PC-9 (cell line): ENCODE results near the gene MUS81. TPM values are rescaled to one million over a fixed set of nuclear protein-coding genes. Genes with fewer than 3 reads are reported as not detected.

ENCODE experiments used
- Bru-seq: library from RNA; stranded (reverse); fragments of 400-500 nt; gene quantifications from one replicate; lab custom pipeline; 2021; lab: Mats Ljungman, UMichigan
- BruChase-seq, 2 experiments: library from RNA; stranded (reverse); fragments of 400-500 nt; gene quantifications; one replicate each; lab custom pipeline; 2021; lab: Mats Ljungman, UMichigan
- BruUV-seq: library from RNA; stranded (reverse); fragments of 400-500 nt; replicated peaks from 2 replicates; lab custom pipeline; 2021; lab: Mats Ljungman, UMichigan
- CTCF ChIA-PET: fragments of 300-600 bp; sonication (Branson Sonifier 250); formaldehyde crosslinking; loops from one replicate; lab custom pipeline; 2022; ENCODE audit warnings: antibody characterized with exemption; lab: Charles Lee
- POLR2A ChIA-PET: fragments of 300-600 bp; sonication (Branson Sonifier 250); formaldehyde crosslinking; loops from one replicate; lab custom pipeline; 2022; ENCODE audit warnings: antibody characterized with exemption; ENCODE audit not compliant: unreplicated experiment; lab: Charles Lee
- DNase-seq, 2 experiments: peaks; one replicate each; pipeline versions ENCODE4 v3.0.0 to v3.0.0-alpha.2; 2015 to 2022; ENCODE audit warnings: mixed read lengths in 1 of 2
- H2AFZ ChIP-seq: fragments of 200-600 bp; sonication (generic); 2 replicates; pipeline ENCODE4 v1.8.1; 2017; ENCODE audit warnings: antibody characterized with exemption
- H3F3A ChIP-seq: fragments of 200-600 bp; sonication (generic); 2 replicates; pipeline ENCODE4 v1.8.1; 2017; ENCODE audit warnings: antibody characterized with exemption, mild to moderate bottlenecking, low read depth; ENCODE audit not compliant: insufficient read depth
- H3K27ac ChIP-seq: fragments of 200-600 bp; sonication (generic); 2 replicates; pipeline ENCODE4 v1.6.1; 2016; ENCODE audit warnings: mixed run types
- H3K27me3 ChIP-seq: fragments of 200-600 bp; sonication (generic); 2 replicates; pipeline ENCODE4 v1.6.1; 2016; ENCODE audit warnings: low read depth, mixed run types; ENCODE audit not compliant: insufficient read depth
- H3K36me3 ChIP-seq: fragments of 200-600 bp; sonication (generic); 2 replicates; pipeline ENCODE4 v1.6.1; 2016; ENCODE audit warnings: low read depth, mixed run types
- H3K4me1 ChIP-seq: fragments of 200-600 bp; sonication (generic); replicated peaks from 2 replicates; pipeline ENCODE4 v1.6.1; 2016; ENCODE audit warnings: mixed run types; ENCODE audit not compliant: insufficient read depth
- H3K4me2 ChIP-seq: fragments of 200-600 bp; sonication (generic); 2 replicates; pipeline ENCODE4 v1.6.1; 2017; ENCODE audit warnings: mixed run types
- H3K4me3 ChIP-seq: fragments of 200-600 bp; sonication (generic); 2 replicates; pipeline ENCODE4 v1.6.1; 2016; ENCODE audit warnings: mixed run types
- H3K79me2 ChIP-seq: fragments of 200-600 bp; sonication (generic); 2 replicates; pipeline ENCODE4 v1.6.1; 2017; ENCODE audit warnings: low read depth, mixed run types
- H3K9me2 ChIP-seq: fragments of 200-600 bp; sonication (generic); 2 replicates; pipeline ENCODE4 v1.8.1; 2017; ENCODE audit warnings: mild to moderate bottlenecking; ENCODE audit not compliant: insufficient read depth
- H3K9me3 ChIP-seq: fragments of 200-600 bp; sonication (generic); 2 replicates; pipeline ENCODE4 v1.8.1; 2016; ENCODE audit warnings: low read depth; ENCODE audit not compliant: insufficient read depth
- H4K20me1 ChIP-seq: fragments of 200-600 bp; sonication (generic); 2 replicates; pipeline ENCODE4 v1.8.1; 2017; ENCODE audit not compliant: insufficient read depth
- CTCF ChIP-seq: fragments of 200-600 bp; sonication (generic); conservative IDR thresholded peaks from 2 replicates; pipeline ENCODE4 v1.6.1; 2017; ENCODE audit warnings: mixed run types, antibody characterized with exemption, mild to moderate bottlenecking, moderate library complexity
- EZH2 ChIP-seq: fragments of 200-600 bp; sonication (generic); IDR thresholded peaks from 2 replicates; pipeline ENCODE4 v1.8.0; 2017; ENCODE audit warnings: antibody characterized with exemption, low read depth
- intact Hi-C: fragments of 100-400 bp; cut with micrococcal nuclease; formaldehyde crosslinking; loops from one replicate; pipeline ENCODE4 v1.10.0; 2022; ENCODE audit not compliant: unreplicated experiment
- long read RNA-seq: library from polyadenylated mRNA; stranded (forward); transcript quantifications from one replicate; pipeline ENCODE4 v2.0.0, GENCODE V29; 2022
- total RNA-seq: library from RNA; stranded (reverse); gene quantifications from 2 replicates; pipeline ENCODE4 v1.2.3, GENCODE V29; 2021

MUS81 gene
- total RNA-seq (62.7 and 64.2 TPM in 2 replicates), Bru-seq, nascent RNA (percentile 72 among the genes with signal in this experiment), BruChase-seq, experiment 1, labeled RNA remaining after a 2-hour chase (percentile 79 among the genes with signal in this experiment), BruChase-seq, experiment 2, labeled RNA remaining after a 6-hour chase (percentile 85 among the genes with signal in this experiment)
- long read RNA-seq, transcript MUS81-201 (16 exons, 2,392 nt): major isoform, 33 of 76 reads
- long read RNA-seq, partial matches to known transcripts: 5 of 76 reads
- long read RNA-seq, other reads (novel, unspliced or antisense): 38 of 76 reads

GRCh38 chr11:65860278-65861164 is at the start of gene MUS81:
Gene MUS81 (plus strand): TSS chr11:65860433. CDS start chr11:65860754, 321 bp downstream.
- Histone ChIP-seq H3K79me2 (peaks cover 48% of the 10 kb centered on the region), H4K20me1 (peaks cover 20% of the 10 kb centered on the region), H3K9me2 (no peaks in the 10 kb centered on the region), H2AFZ (peak within 1 kb of the TSS; percentile 92), H3K4me3 (peak within 1 kb of the TSS; percentile 96), H3F3A (peaks cover 38% of the 10 kb centered on the region), H3K27ac (peak within 1 kb of the TSS; percentile 79), H3K36me3 (peaks cover 36% of the 10 kb centered on the region), H3K4me1 (peaks cover 21% of the 10 kb centered on the region), H3K4me2 (peak within 1 kb of the TSS; percentile 88), H3K27me3 (no peaks in the 10 kb centered on the region), H3K9me3 (no peaks in the 10 kb centered on the region)
- intact Hi-C loops: no loop called here
- no TSS peak for BruUV-seq
- ChIA-PET CTCF (interaction anchor here (0.6 to 2.4 kb wide), 9 partner anchors 12 to 149 kb away, joined by 3 to 24 read pairs (median 4); partner anchors contain the start of genes BANF1, CCDC85B, FIBP and KAT5), POLR2A (interaction anchor here (0.5 to 1.9 kb wide), 11 partner anchors 11 to 353 kb away, joined by 3 to 29 read pairs (median 6); partner anchors contain the start of genes CCDC85B and FIBP)
- TF ChIP-seq EZH2 (no peak), CTCF (peak; percentile 99)
- peak; percentile 95 to 99 for DNase-seq

DNA sequence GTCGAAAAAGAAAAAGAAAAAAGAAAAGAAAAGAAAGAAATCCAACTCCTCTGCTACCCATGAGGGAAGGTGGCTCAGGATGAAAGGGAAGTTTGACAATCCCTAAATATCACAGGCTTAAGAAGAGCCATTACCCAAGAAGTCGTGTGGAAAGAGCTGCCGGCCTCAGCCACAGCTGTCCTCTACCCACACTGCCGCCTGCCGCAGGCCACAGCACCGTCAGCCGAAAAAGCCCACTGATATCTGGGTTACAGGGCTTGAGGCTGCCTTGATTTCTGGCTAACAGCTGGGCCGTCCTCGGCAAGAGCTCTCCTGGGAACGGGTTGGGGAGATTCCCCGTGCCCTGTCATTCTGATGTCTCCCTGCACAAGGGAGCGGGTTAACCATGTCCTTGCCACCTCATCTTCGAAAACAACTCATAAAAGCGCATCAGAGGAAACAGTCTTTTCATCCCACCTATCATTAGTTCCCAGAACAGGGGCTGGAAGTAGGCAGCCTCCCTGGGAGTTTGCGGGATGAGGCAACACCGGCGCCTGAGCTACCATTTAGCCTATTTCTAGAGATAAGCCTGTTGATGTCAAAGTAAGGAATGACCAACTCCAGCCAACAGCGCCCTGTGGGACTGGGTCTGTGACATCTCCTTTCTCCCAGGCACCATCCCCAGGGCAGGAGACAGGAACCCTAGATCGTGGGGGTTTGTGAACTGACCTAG is 48.3 kb upstream of the MUS81 start:
- H3K27me3 ChIP-seq: no peaks in the 10 kb centered on the region
- no peak for TF ChIP-seq CTCF
- TF ChIP-seq EZH2: no peak
- H3K4me3 ChIP-seq: no peak overlapping the region
- ChIA-PET POLR2A (no interaction called here), CTCF (interaction anchor here (0.6 kb wide), 1 partner anchor 45 kb away, joined by 3 read pairs; no protein-coding TSS in a partner anchor)
- H4K20me1 ChIP-seq: no peaks in the 10 kb centered on the region
- intact Hi-C loops: no loop called here
- H3F3A ChIP-seq: 0 out of 2 replicates have a peak, but pooled peaks cover 9% of the 10 kb centered on the region
- peaks cover under 1% of the 10 kb centered on the region; the same call in 1 of the 2 replicates for H3K4me1 ChIP-seq
- H3K36me3 ChIP-seq: no peaks in the 10 kb centered on the region
- H3K4me2 ChIP-seq: no peak overlapping the region
- no peaks in the 10 kb centered on the region for H3K9me3 ChIP-seq
- no peaks in the 10 kb centered on the region for H3K9me2 ChIP-seq
- H3K79me2 ChIP-seq: no peaks in the 10 kb centered on the region
- DNase-seq: no peak
- no peak overlapping the region for H3K27ac ChIP-seq
- BruUV-seq: no TSS peak
- no peak overlapping the region for H2AFZ ChIP-seq
